DND-41 (cell line): ENCODE results near the gene LGI1.

Experiments used
- ATAC-seq: fragments of 200-7000 bp; cut with Tn5 transposase; 3 replicates; pipeline ENCODE4 v1.9.1; 2021; ENCODE audit warnings: low read depth; ENCODE audit not compliant: insufficient read depth
- DNase-seq: peaks from one replicate; pipeline ENCODE4 v3.0.0-alpha.2; 2020
- H2AFZ ChIP-seq: 2 replicates; pipeline ENCODE4 v1.6.0; 2012; ENCODE audit warnings: low read depth, low read length
- H3K27ac ChIP-seq: 2 replicates; pipeline ENCODE4 v1.5.1; 2012; ENCODE audit warnings: low read length, inconsistent platforms
- H3K27me3 ChIP-seq: fragments of 200-600 bp; sonication (generic); 2 replicates; pipeline ENCODE4 v1.6.0; 2012; ENCODE audit warnings: low read length, mild to moderate bottlenecking, inconsistent platforms; ENCODE audit not compliant: insufficient read depth, poor library complexity
- H3K36me3 ChIP-seq: 2 replicates; pipeline ENCODE4 v1.5.1; 2012; ENCODE audit warnings: low read length, inconsistent platforms; ENCODE audit not compliant: insufficient read depth
- H3K4me1 ChIP-seq: 2 replicates; pipeline ENCODE4 v1.5.1; 2012; ENCODE audit warnings: mild to moderate bottlenecking, low read length; ENCODE audit not compliant: insufficient read depth
- H3K4me2 ChIP-seq: 2 replicates; pipeline ENCODE4 v1.6.0; 2012; ENCODE audit warnings: mild to moderate bottlenecking, moderate library complexity, low read length, inconsistent platforms; ENCODE audit not compliant: insufficient read depth
- H3K4me3 ChIP-seq, 2 experiments: fragments of 200-600 bp in 1 of 2; shearing (Covaris generic) in 1 of 2; 2 replicates each; pipeline ENCODE4 v1.5.1; 2012 to 2016; ENCODE audit warnings: inconsistent platforms in 2 of 2, low read length in 2 of 2, mild to moderate bottlenecking in 2 of 2, low read depth in 1 of 2, moderate library complexity in 1 of 2
- H3K79me2 ChIP-seq: 2 replicates; pipeline ENCODE4 v1.6.0; 2012; ENCODE audit warnings: low read length, inconsistent platforms; ENCODE audit not compliant: insufficient read depth
- H3K9ac ChIP-seq: 2 replicates; pipeline ENCODE4 v1.6.0; 2012; ENCODE audit warnings: low read depth, mild to moderate bottlenecking, inconsistent platforms, low read length, moderate library complexity
- H3K9me3 ChIP-seq: 2 replicates; pipeline ENCODE4 v1.5.1; 2012; ENCODE audit warnings: low read length, moderate library complexity, mild to moderate bottlenecking, inconsistent platforms; ENCODE audit not compliant: insufficient read depth, severe bottlenecking
- H4K20me1 ChIP-seq: 2 replicates; pipeline ENCODE4 v1.6.0; 2012; ENCODE audit warnings: low read length; ENCODE audit not compliant: insufficient read depth
- EZH2 ChIP-seq: IDR thresholded peaks from 3 replicates; pipeline ENCODE4 v1.6.1; 2012; ENCODE audit warnings: borderline replicate concordance, low read depth, mild to moderate bottlenecking, moderate library complexity, low read length, inconsistent platforms; ENCODE audit not compliant: severe bottlenecking
- TF ChIP-seq, protein P1 (sequence below): IDR thresholded peaks from 2 replicates; pipeline ENCODE4 v1.5.1; 2012; ENCODE audit warnings: borderline replicate concordance, low read length, moderate library complexity, mild to moderate bottlenecking; ENCODE audit not compliant: poor library complexity, severe bottlenecking; ENCODE audit errors: extremely low read depth

LGI1 gene

DNA sequence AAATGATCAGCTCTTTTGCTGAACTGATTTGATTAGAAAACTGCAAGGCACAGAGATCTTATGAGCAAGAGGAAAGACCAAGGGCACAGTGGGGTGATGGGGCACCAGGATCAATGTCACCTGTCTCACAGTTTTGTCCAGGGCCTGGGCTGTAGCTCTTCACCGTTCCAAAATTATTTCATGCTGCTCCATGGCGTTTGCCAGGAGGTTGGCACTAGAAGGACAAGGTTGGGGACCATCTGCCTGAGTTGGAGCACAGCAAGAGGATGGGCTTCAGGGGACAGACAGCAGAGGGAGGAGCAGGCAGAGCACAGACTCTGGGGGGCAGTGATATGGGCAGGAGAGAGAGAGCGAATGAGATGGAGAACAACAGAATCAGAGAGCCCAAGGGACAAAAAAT lies 37.8 kb upstream of the LGI1 start:
- Histone ChIP-seq H3K4me2 (no peak overlapping the region), H4K20me1 (no peaks in the 10 kb centered on the region), H3K27ac (no peak overlapping the region), H3K4me3 (no peak overlapping the region), H2AFZ (no peak overlapping the region), H3K4me1 (no peaks in the 10 kb centered on the region), H3K9ac (no peak overlapping the region), H3K79me2 (no peaks in the 10 kb centered on the region), H3K27me3 (no peaks in the 10 kb centered on the region), H3K9me3 (no peaks in the 10 kb centered on the region), H3K36me3 (no peaks in the 10 kb centered on the region)
- no peak for TF ChIP-seq EZH2
- TF ChIP-seq, protein P1, sequence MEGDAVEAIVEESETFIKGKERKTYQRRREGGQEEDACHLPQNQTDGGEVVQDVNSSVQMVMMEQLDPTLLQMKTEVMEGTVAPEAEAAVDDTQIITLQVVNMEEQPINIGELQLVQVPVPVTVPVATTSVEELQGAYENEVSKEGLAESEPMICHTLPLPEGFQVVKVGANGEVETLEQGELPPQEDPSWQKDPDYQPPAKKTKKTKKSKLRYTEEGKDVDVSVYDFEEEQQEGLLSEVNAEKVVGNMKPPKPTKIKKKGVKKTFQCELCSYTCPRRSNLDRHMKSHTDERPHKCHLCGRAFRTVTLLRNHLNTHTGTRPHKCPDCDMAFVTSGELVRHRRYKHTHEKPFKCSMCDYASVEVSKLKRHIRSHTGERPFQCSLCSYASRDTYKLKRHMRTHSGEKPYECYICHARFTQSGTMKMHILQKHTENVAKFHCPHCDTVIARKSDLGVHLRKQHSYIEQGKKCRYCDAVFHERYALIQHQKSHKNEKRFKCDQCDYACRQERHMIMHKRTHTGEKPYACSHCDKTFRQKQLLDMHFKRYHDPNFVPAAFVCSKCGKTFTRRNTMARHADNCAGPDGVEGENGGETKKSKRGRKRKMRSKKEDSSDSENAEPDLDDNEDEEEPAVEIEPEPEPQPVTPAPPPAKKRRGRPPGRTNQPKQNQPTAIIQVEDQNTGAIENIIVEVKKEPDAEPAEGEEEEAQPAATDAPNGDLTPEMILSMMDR: no peak
- no peak for ATAC-seq
- DNase-seq: no peak

DNA sequence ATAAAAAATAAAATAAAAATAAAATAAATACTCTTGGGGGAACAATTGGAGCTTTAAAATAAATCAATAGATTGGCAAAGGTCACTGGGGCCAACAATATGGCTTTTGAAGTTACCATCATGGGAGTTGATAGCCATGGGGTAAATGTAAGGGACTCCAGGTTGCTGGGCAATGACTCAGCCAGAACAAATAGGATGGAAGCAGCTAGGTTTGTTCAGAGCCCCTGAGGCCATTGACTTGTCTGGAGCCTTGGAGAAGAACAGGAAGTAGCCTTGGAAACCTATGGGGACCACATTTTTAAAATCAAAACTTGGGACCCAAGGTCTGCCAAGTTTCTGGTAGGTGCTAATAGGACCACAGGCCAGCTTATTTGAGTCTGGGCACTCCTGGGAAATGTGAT lies 35.2 kb upstream of the LGI1 start:
- Histone ChIP-seq H3K27me3 (no peaks in the 10 kb centered on the region), H3K36me3 (no peaks in the 10 kb centered on the region), H3K9ac (no peak overlapping the region), H3K4me2 (no peak overlapping the region), H3K79me2 (no peaks in the 10 kb centered on the region), H3K4me1 (no peaks in the 10 kb centered on the region), H2AFZ (no peak overlapping the region), H3K4me3 (no peak overlapping the region), H3K9me3 (no peaks in the 10 kb centered on the region), H4K20me1 (no peaks in the 10 kb centered on the region), H3K27ac (no peak overlapping the region)
- DNase-seq: no peak
- ATAC-seq: no peak
- TF ChIP-seq, protein P1: no peak
- TF ChIP-seq EZH2: no peak

DNA sequence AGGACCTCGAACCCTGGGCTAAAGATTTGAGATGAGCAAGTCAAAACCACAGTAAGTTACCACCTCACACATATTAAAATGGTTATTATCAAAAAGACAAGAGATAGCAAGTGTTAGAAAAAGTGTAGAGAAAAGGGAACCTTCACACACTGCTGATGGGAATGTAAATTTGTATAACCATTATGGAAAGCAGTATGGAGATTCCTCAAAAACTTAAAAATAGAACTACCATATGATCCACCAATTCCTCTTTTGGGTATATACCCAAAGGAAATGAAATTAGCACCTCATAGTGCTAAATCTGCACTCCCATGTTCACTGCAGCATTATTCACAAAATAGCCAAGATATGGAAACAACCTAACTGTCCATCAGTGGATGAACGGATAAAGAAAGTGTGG lies 34.6 kb upstream of the LGI1 start:
- H3K9ac ChIP-seq: no peak overlapping the region
- no peaks in the 10 kb centered on the region for H3K79me2 ChIP-seq
- no peaks in the 10 kb centered on the region for H3K4me1 ChIP-seq
- H4K20me1 ChIP-seq: no peaks in the 10 kb centered on the region
- no peaks in the 10 kb centered on the region for H3K27me3 ChIP-seq
- H3K36me3 ChIP-seq: no peaks in the 10 kb centered on the region
- DNase-seq (no peak), ATAC-seq (no peak)
- no peak overlapping the region for H3K27ac ChIP-seq
- no peak overlapping the region for H3K4me3 ChIP-seq
- TF ChIP-seq, protein P1: no peak
- no peak for TF ChIP-seq EZH2
- H3K4me2 ChIP-seq: no peak overlapping the region
- H3K9me3 ChIP-seq: no peaks in the 10 kb centered on the region
- no peak overlapping the region for H2AFZ ChIP-seq

DNA sequence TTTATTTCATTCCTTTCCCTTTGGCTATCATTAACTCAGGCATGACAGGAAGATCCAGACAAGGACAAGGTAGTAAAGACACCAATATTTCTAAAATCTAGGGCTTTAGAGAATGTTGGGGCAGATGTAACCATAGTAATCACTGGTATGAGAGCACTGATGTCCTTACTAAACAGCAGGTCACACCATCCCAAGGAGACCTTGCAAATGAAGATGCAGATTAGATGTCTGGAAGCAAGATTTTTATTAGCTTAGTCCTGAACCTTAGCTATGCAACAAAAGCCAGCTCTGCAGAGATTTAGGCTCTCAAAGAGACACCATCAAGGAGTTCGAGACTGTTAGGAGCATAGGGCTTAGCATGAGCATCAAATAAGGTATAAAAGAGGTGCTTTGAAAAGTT lies 31.7 kb upstream of the LGI1 start:
- H3K9ac ChIP-seq: no peak overlapping the region
- H2AFZ ChIP-seq: no peak overlapping the region
- H3K4me2 ChIP-seq: no peak overlapping the region
- H4K20me1 ChIP-seq: no peaks in the 10 kb centered on the region
- H3K79me2 ChIP-seq: no peaks in the 10 kb centered on the region
- no peaks in the 10 kb centered on the region for H3K9me3 ChIP-seq
- no peak overlapping the region for H3K27ac ChIP-seq
- no peaks in the 10 kb centered on the region for H3K27me3 ChIP-seq
- no peaks in the 10 kb centered on the region for H3K36me3 ChIP-seq
- DNase-seq: no peak
- no peak for ATAC-seq
- no peaks in the 10 kb centered on the region for H3K4me1 ChIP-seq
- TF ChIP-seq EZH2: no peak
- TF ChIP-seq, protein P1: no peak
- H3K4me3 ChIP-seq: no peak overlapping the region
